GM12865 (cell line): ENCODE measurements around the gene PROS1.
"Not testable (repeated sequence)": the region's sequence is repeated elsewhere in the genome, so short reads cannot be mapped to it uniquely, and the experiment has no call there.

ENCODE experiments used
- DNase-seq: peaks from one replicate; pipeline ENCODE4 v3.0.0; 2010; ENCODE audit warnings: low read depth
- H3K4me3 ChIP-seq: 2 replicates; pipeline ENCODE4 v1.5.1; 2011; ENCODE audit warnings: mild to moderate bottlenecking, low read depth, low read length, control low read depth
- TF ChIP-seq, protein P1 (sequence below): IDR thresholded peaks from 2 replicates; pipeline ENCODE4 v1.5.1; 2011; ENCODE audit warnings: low read length, control low read depth, low read depth, inconsistent platforms; ENCODE audit not compliant: insufficient read depth; ENCODE audit errors: missing control alignments

Gene PROS1

DNA sequence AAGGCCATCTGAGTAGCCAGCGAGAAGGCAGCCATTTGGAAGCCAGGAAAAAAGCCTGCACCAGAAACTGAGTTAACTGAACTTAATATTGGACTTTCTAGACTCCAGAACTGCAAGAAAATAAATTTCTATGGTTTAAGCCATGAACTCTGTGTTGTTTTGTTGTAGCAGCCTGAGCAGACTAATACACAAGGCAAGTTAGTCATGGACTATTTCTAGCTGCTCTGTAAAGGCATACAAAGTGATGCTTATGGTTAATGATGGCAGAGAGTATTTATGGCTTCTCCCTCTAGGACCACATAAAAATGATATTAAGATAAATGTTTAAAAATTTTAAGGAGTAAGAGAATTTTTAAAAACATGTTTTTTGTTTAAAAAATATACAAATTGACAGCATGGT is 37.1 kb downstream of the PROS1 start:
- H3K4me3 ChIP-seq: no peak overlapping the region
- DNase-seq: no peak
- TF ChIP-seq, protein P1, sequence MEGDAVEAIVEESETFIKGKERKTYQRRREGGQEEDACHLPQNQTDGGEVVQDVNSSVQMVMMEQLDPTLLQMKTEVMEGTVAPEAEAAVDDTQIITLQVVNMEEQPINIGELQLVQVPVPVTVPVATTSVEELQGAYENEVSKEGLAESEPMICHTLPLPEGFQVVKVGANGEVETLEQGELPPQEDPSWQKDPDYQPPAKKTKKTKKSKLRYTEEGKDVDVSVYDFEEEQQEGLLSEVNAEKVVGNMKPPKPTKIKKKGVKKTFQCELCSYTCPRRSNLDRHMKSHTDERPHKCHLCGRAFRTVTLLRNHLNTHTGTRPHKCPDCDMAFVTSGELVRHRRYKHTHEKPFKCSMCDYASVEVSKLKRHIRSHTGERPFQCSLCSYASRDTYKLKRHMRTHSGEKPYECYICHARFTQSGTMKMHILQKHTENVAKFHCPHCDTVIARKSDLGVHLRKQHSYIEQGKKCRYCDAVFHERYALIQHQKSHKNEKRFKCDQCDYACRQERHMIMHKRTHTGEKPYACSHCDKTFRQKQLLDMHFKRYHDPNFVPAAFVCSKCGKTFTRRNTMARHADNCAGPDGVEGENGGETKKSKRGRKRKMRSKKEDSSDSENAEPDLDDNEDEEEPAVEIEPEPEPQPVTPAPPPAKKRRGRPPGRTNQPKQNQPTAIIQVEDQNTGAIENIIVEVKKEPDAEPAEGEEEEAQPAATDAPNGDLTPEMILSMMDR: no peak

DNA sequence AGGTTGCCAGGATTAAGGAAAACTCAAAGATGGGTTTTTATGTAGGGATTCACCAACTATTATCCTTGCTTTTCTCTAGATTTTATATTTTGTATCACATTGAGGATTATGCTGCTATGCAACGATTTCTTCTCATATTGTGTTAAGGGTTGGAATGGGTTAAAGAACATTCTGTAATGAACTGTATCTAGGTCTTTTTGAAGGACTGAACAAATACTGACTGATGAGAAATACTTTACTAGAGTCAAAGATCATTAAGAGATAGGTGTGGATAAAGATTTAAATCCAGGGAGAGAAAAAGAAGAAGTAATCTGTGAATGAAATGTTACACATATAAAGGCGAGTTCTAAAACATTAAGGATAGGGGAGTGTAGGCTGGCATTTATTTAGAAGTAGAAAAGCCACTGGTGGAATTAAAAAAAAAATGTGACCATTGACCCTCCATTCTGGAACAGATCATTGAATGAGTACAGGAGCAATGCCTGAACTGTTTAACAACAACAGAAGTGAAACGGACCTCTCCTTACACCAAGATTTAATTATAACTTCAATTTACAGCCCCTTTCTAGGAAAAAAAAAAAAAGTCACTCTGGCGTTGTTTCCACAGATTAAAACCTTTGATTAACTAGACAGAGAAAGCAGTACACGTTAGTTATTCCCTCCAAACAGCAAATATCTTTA is 39.2 kb downstream of the PROS1 start:
- H3K4me3 ChIP-seq: no peak overlapping the region
- TF ChIP-seq, protein P1: no peak
- DNase-seq: no peak

DNA sequence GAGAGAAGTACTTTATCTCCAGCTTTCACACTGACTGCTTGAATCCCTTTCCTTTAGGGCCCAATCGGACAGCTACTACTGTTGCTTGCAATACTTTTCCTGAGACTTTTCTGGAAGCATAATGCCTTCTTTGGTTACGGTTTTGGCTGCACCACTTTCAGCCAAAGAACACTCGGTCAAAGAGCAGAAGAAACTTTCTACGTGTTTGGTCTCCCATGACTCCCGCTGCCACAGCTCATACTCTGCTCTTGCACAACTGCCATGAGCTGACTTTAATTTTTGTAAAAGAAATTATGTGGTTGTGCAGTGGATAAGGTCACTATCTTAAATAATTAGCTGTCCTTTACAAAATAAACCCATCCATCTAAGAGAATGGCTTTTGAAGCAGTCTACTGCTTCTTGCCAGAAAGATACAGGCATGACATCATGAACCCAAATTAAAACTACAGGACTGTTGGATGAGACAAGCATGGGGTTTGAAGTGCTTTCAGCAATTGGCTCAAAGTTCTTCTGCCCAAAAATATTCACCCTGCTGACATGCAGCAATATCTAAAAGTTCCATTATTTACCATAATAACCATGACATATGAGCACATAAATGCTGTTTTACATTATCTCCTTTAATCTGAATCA is 42.0 kb downstream of the PROS1 start:
- TF ChIP-seq, protein P1: no peak
- no peak for DNase-seq
- H3K4me3 ChIP-seq: no peak overlapping the region

DNA sequence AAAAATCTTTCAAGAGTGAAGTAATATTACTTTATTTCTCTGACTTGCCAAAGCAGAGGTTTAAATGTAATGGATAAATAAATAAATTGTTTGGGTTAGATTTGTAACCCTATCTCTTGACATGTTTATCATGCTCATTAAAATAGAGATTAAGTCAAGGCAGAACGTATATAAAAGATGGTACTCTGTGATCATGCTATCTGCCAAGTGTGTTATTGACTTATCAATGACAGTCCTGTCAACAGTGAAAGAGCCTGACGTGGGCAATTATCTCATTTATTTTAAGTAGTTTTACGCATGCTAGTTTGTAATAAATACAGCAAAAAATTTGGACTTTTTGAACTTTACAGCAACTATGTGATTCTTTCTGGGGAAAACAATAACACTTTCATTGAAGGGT is 43.7 kb downstream of the PROS1 start:
- DNase-seq: no peak
- no peak overlapping the region for H3K4me3 ChIP-seq
- TF ChIP-seq, protein P1: no peak

DNA sequence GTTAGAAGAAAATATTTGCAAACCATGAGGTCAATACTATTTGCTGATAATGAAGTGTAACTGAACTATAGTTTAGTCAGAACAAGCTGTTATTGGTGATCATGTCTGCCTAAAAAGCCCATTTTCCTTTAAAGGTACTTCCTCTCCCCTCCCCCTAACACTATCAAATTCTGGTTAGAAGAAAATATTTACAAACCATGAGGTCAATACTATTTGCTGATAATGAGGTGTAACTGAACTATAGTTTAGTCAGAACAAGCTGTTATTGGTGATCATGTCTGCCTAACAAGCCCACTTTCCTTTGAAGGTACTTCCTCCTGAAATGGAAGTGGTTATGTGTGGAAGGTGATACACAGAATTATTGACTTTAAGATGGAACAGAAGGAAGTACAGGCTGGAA is 46.9 kb downstream of the PROS1 start:
- DNase-seq: no peak
- TF ChIP-seq, protein P1: no peak
- H3K4me3 ChIP-seq: no peak overlapping the region

DNA sequence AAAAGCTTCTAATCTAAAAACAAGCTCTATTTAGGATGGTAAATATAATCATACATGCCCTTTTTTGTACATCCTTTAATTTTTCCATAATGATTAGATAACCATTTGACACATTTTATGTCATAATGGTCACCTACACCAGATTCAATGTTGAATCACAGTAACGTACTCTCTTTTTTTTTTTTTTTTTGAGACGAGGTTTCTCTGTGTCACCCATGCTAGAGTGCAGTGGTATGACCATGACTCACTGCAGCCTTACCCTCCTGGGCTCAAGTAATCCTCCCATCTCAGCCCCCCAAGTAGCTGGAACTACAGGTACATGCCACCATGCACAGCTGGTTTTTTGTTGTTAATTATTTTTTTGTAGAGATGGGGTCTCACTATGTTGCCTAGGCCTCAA is 49.2 kb downstream of the PROS1 start:
- H3K4me3 ChIP-seq: no peak overlapping the region
- TF ChIP-seq, protein P1: no peak
- DNase-seq: no peak

DNA sequence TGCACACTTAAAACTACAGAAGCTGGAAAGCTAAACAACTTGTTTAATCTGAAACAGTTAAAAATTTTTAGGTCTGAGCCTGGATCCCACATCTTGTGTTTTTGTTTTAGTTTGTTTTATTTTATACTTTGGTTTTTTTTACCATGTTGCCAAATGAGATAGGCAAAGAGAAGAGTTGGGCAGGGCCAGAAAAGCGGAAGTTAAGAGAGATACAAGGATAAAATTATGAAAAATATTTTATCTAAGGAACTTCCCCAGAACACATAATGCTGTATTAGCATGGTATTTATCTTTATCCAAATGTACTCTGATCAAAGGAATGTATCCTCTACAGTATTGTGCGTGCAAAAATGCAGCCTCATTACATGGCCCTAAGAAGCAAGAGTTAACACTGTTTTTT is 50.7 kb downstream of the PROS1 start:
- H3K4me3 ChIP-seq: no peak overlapping the region
- TF ChIP-seq, protein P1: no peak
- DNase-seq: no peak

DNA sequence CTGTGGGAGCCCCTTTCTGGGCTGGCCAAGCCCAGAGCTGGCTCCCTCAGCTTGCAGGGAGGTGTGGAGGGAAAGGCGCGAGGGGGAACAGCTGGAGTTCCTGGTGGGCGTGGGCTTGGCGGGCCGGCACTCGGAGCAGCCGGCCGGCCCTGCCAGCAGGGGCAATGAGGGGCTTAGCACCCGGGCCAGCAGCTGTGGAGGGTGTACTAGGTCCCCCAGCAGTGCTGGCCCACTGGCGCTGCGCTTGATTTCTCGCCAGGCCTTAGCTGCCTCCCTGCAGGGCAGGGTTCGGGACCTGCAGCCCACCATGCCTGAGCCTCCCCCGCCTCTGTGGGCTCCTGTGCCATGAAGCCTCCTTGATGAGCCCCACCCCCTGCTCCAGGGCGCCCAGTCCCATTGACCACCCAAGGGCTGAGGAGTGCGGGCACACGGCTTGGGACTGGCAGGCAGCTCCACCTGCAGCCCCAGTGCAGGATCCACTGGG is 56.1 kb downstream of the PROS1 start:
- DNase-seq, H3K4me3 ChIP-seq: not testable (repeated sequence)

DNA sequence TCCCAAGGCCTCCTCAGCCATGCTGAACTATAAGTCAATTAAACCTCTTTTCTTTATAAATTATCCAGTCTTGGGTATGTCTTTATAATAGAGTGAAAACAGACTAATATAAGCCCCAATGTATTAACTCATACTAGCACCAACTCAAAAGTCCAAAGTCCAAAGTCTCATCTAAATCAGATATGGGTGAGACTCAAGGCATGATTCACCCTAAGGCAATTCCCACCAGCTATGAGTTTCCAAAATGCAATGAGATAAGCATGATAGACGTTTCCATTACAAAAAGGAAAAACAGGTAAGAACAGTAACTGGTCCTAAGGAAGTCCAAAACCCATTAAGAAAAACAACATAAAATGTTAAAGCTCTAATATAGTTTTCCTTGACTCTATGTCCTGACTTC is 60.1 kb downstream of the PROS1 start:
- not testable (repeated sequence) for DNase-seq, H3K4me3 ChIP-seq
